OCI-LY1 (cell line): Measurements from ENCODE around the gene TMEM79.
A peak's percentile ranks its signal among the peaks of the same experiment; 100 is the strongest.

Experiments used
- H2AFZ ChIP-seq: fragments of 200-600 bp; sonication (generic), shearing (Covaris generic); 2 replicates; pipeline ENCODE4 v1.6.0; 2014; ENCODE audit warnings: antibody characterized with exemption, mild to moderate bottlenecking, low read length
- H3F3A ChIP-seq: fragments of 200-600 bp; sonication (generic), shearing (Covaris generic); 2 replicates; pipeline ENCODE4 v1.6.0; 2014; ENCODE audit warnings: mild to moderate bottlenecking, antibody characterized with exemption, low read length, moderate library complexity; ENCODE audit not compliant: insufficient read depth
- H3K27ac ChIP-seq: fragments of 200-600 bp; sonication (generic); 2 replicates; pipeline ENCODE4 v1.5.1; 2014; ENCODE audit warnings: low read length, mixed run types, mild to moderate bottlenecking, low read depth; ENCODE audit not compliant: poor library complexity, severe bottlenecking
- H3K27me3 ChIP-seq: fragments of 200-600 bp; sonication (generic); 2 replicates; pipeline ENCODE4 v1.6.0; 2014; ENCODE audit warnings: antibody characterized with exemption, mild to moderate bottlenecking, low read length, moderate library complexity; ENCODE audit not compliant: insufficient read depth
- H3K36me3 ChIP-seq: fragments of 200-600 bp; sonication (generic); 2 replicates; pipeline ENCODE4 v1.6.1; 2014; ENCODE audit warnings: mild to moderate bottlenecking, antibody characterized with exemption, low read length, moderate library complexity, mixed read lengths; ENCODE audit not compliant: insufficient read depth
- H3K4me1 ChIP-seq: fragments of 200-600 bp; sonication (generic); 2 replicates; pipeline ENCODE4 v1.5.1; 2014; ENCODE audit warnings: mild to moderate bottlenecking, low read length, moderate library complexity; ENCODE audit not compliant: insufficient read depth, severe bottlenecking
- H3K4me2 ChIP-seq: fragments of 200-600 bp; sonication (generic), shearing (Covaris generic); 2 replicates; pipeline ENCODE4 v1.6.1; 2014; ENCODE audit warnings: low read length
- H3K4me3 ChIP-seq: fragments of 200-600 bp; sonication (generic); 2 replicates; pipeline ENCODE4 v1.5.1; 2014; ENCODE audit warnings: low read length, low read depth, mild to moderate bottlenecking, mixed read lengths; ENCODE audit not compliant: poor library complexity, severe bottlenecking
- H3K79me2 ChIP-seq: fragments of 200-600 bp; shearing (Covaris generic); 2 replicates; pipeline ENCODE4 v1.6.1; 2016; ENCODE audit warnings: mixed run types, low read length, mixed read lengths; ENCODE audit not compliant: insufficient read depth
- H3K9ac ChIP-seq: fragments of 200-600 bp; sonication (generic), shearing (Covaris generic); 2 replicates; pipeline ENCODE4 v1.6.1; 2014; ENCODE audit warnings: mild to moderate bottlenecking, low read length, mixed read lengths
- H3K9me2 ChIP-seq: fragments of 200-600 bp; sonication (generic), shearing (Covaris generic); 2 replicates; pipeline ENCODE4 v1.6.1; 2014; ENCODE audit warnings: low read depth, mild to moderate bottlenecking, low read length, mixed read lengths
- H3K9me3 ChIP-seq: fragments of 200-600 bp; shearing (Covaris generic); 2 replicates; pipeline ENCODE4 v1.6.1; 2014; ENCODE audit warnings: low read length, mixed read lengths
- H4K20me1 ChIP-seq: fragments of 200-600 bp; sonication (generic), shearing (Covaris generic); 2 replicates; pipeline ENCODE4 v1.6.0; 2016; ENCODE audit warnings: mild to moderate bottlenecking, low read length; ENCODE audit not compliant: insufficient read depth
- EZH2 ChIP-seq: fragments of 200-600 bp; sonication (generic), shearing (Covaris generic); IDR thresholded peaks from 2 replicates; pipeline ENCODE4 v1.8.0; 2017; ENCODE audit warnings: borderline replicate concordance, mixed run types, mild to moderate bottlenecking, antibody characterized with exemption, low read length, moderate library complexity, mixed read lengths
- TF ChIP-seq, protein P1 (sequence below): fragments of 200-600 bp; sonication (generic), shearing (Covaris generic); IDR thresholded peaks from 2 replicates; pipeline ENCODE4 v1.5.1; 2017; ENCODE audit warnings: mild to moderate bottlenecking, antibody characterized with exemption, low read length, moderate library complexity, mixed read lengths

Gene TMEM79

DNA sequence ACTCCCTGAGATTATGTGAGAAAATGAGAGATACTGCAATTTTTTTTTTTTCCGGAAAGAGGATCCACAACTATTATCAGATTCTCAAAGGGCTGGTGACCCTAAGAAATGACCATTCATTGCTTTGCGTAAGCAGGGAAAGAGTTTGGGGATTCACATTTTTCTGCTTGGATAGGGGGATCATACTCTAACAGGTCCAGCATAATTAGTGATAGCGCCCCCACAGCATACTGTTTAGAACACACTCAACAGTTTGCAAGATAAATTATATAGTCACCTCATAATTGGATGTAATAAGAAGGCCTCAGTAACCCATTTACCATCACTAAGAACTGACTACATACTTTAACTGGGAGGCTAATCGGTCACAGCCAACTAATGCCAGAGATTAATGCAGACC is 52.1 kb downstream of the TMEM79 start:
- H3K79me2 ChIP-seq: peaks cover 32% of the 10 kb centered on the region
- H3K9me2 ChIP-seq: no peaks in the 10 kb centered on the region
- peak overlapping the region; percentile 93 for H3K4me2 ChIP-seq
- no peaks in the 10 kb centered on the region for H4K20me1 ChIP-seq
- TF ChIP-seq, protein P1, sequence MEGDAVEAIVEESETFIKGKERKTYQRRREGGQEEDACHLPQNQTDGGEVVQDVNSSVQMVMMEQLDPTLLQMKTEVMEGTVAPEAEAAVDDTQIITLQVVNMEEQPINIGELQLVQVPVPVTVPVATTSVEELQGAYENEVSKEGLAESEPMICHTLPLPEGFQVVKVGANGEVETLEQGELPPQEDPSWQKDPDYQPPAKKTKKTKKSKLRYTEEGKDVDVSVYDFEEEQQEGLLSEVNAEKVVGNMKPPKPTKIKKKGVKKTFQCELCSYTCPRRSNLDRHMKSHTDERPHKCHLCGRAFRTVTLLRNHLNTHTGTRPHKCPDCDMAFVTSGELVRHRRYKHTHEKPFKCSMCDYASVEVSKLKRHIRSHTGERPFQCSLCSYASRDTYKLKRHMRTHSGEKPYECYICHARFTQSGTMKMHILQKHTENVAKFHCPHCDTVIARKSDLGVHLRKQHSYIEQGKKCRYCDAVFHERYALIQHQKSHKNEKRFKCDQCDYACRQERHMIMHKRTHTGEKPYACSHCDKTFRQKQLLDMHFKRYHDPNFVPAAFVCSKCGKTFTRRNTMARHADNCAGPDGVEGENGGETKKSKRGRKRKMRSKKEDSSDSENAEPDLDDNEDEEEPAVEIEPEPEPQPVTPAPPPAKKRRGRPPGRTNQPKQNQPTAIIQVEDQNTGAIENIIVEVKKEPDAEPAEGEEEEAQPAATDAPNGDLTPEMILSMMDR: peak; percentile 59
- no peak for TF ChIP-seq EZH2
- peaks cover 61% of the 10 kb centered on the region for H3K36me3 ChIP-seq
- no peak overlapping the region for H3K27ac ChIP-seq
- no peak overlapping the region for H2AFZ ChIP-seq
- H3F3A ChIP-seq: no peaks in the 10 kb centered on the region
- peaks cover 17% of the 10 kb centered on the region for H3K4me1 ChIP-seq
- H3K27me3 ChIP-seq: no peaks in the 10 kb centered on the region
- no peaks in the 10 kb centered on the region for H3K9me3 ChIP-seq
- peak overlapping the region; percentile 97 for H3K4me3 ChIP-seq
- peak overlapping the region; percentile 79 for H3K9ac ChIP-seq

DNA sequence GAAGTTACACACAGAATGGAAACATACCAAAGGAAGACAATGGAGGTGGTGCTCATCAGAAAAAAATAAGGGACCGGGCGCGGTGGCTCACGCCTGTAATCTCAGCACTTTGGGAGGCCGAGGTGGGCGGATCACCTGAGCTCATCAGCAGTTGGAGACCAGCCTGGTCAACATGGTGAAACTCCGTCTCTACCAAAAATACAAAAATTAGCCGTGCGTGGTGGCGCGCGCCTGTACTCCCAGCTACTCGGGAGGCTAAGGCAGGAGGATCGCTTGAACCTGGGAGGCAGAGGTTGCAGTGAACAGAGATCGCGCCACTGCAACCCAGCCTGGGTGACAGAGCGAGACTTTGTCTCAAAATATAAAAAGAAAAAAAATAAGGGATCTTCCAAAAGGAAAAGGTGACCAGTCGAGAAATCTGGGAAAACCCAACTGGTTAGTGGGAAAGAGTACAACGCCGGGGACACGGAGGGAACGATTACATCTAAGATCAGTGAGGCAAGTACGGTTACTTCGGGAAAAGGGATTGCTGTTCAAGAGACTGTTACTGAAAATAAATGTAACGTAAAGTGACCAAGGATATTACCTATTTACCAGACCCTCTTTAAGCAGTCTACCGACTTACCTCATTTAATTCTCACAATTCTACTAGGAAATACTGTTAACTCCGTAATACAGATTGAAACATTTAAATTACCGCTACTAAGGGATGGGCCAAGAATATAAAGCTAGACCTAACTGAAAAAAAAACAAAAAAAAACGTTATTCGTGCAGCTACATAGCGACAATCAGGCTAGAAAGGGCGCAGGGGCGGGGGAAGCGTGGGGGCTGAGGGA is 53.1 kb downstream of the TMEM79 start:
- Histone ChIP-seq H3F3A (no peaks in the 10 kb centered on the region), H3K36me3 (peaks cover 52% of the 10 kb centered on the region), H3K4me1 (peaks cover 17% of the 10 kb centered on the region), H3K9me2 (no peaks in the 10 kb centered on the region), H3K4me3 (peak overlapping the region; percentile 97), H3K9ac (peak overlapping the region; percentile 79), H3K4me2 (peak overlapping the region; percentile 93), H4K20me1 (no peaks in the 10 kb centered on the region), H3K9me3 (no peaks in the 10 kb centered on the region), H3K79me2 (peaks cover 32% of the 10 kb centered on the region), H2AFZ (no peak overlapping the region), H3K27me3 (no peaks in the 10 kb centered on the region), H3K27ac (peak overlapping the region; percentile 61)
- no peak for TF ChIP-seq EZH2
- TF ChIP-seq, protein P1: no peak

DNA sequence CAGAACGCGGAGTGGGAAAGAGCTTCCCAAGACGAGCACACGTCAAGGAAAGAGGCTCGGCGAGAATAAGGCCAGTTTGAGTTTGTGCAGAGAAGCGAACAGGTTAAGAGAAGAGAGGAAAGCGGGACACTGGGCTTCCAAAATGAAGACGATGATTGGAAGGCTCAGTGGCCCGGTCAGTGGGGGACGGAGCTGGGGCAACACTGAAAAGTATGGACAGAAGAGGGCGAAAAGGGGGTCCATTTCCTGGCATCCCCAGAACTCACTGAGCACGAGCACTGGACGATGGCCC is 53.7 kb downstream of the TMEM79 start:
- H3K27me3 ChIP-seq: no peaks in the 10 kb centered on the region
- TF ChIP-seq, protein P1: no peak
- TF ChIP-seq EZH2: no peak
- no peaks in the 10 kb centered on the region for H3K9me2 ChIP-seq
- peaks cover 17% of the 10 kb centered on the region for H3K4me1 ChIP-seq
- peaks cover 32% of the 10 kb centered on the region for H3K79me2 ChIP-seq
- H3K9me3 ChIP-seq: no peaks in the 10 kb centered on the region
- H3K27ac ChIP-seq: peak overlapping the region; percentile 61
- no peak overlapping the region for H2AFZ ChIP-seq
- H3K36me3 ChIP-seq: peaks cover 47% of the 10 kb centered on the region
- no peaks in the 10 kb centered on the region for H4K20me1 ChIP-seq
- H3F3A ChIP-seq: no peaks in the 10 kb centered on the region
- peak overlapping the region; percentile 93 for H3K4me2 ChIP-seq
- H3K4me3 ChIP-seq: peak overlapping the region; percentile 97
- peak overlapping the region; percentile 79 for H3K9ac ChIP-seq
